LNCaP clone FGC (cell line): ENCODE results near the gene PPM1L.

Experiments used
- DNase-seq: peaks from one replicate; pipeline ENCODE4 v3.0.0-alpha.2; 2011; ENCODE audit warnings: low read depth
- H3K4me3 ChIP-seq: 2 replicates; pipeline ENCODE4 v1.5.1; 2011; ENCODE audit warnings: mild to moderate bottlenecking, low read depth, low read length, control low read depth
- CTCF ChIP-seq: IDR thresholded peaks from 2 replicates; pipeline ENCODE4 v1.5.1; 2012; ENCODE audit warnings: mild to moderate bottlenecking; ENCODE audit not compliant: control insufficient read depth, insufficient read depth; ENCODE audit errors: extremely low read depth

PPM1L gene

DNA sequence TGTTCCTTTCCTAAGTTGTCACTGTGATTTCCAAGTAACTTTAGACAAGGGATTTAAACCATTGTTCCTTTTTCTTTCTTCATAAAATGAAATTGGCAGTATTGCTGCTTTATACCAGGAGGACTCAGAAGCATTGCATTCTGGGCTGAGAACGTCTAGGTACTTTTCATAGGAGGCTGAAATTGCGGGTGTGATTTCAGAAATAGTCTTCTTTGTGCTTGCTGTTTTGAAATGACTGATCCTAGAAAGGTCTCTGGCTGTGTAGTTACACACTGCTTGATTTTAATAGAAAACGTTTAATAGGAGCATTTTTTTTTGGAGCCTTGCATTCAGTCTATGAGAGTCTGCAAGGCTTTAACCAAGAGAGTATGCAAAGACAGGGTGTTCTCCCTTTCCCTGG is 56.3 kb downstream of the PPM1L start:
- no peak overlapping the region for H3K4me3 ChIP-seq
- no peak for DNase-seq
- no peak for TF ChIP-seq CTCF

GRCh38 chr3:160815280-160815679 is 59.2 kb downstream of the PPM1L start:
- no peak for DNase-seq
- no peak overlapping the region for H3K4me3 ChIP-seq
- TF ChIP-seq CTCF, result no peak

GRCh38 chr3:160820022-160820421 is 64.0 kb downstream of the PPM1L start:
- H3K4me3 ChIP-seq, result no peak overlapping the region
- no peak for DNase-seq
- no peak for TF ChIP-seq CTCF

DNA sequence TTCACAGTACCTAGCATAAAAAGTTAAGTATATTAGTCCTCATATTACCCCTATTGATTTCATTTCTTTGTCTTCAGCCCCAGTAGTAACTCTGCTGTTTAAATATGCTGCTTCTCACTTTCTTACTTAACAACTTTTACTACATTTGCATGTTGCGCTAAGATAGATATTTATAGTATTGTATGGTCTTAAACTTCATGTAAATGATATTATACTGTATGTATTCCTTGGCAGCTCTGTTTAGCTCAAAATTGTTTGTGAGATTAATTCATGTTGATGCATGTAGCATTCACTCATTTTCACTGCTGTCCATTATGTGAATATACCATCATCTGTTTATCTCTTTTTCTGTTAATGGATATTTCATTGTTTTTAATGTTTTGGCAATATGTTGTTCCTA is 64.4 kb downstream of the PPM1L start:
- no peak for DNase-seq
- H3K4me3 ChIP-seq, result no peak overlapping the region
- TF ChIP-seq CTCF, result no peak

- no peak for TF ChIP-seq CTCF
- H3K4me3 ChIP-seq, result no peak overlapping the region
- DNase-seq, result no peak
Observed at GRCh38 chr3:160822936-160823335, 66.9 kb downstream of the PPM1L start.

- no peak for DNase-seq
- H3K4me3 ChIP-seq, result no peak overlapping the region
- TF ChIP-seq CTCF, result no peak
Observed at GRCh38 chr3:160825311-160825800, 69.3 kb downstream of the PPM1L start.

DNA sequence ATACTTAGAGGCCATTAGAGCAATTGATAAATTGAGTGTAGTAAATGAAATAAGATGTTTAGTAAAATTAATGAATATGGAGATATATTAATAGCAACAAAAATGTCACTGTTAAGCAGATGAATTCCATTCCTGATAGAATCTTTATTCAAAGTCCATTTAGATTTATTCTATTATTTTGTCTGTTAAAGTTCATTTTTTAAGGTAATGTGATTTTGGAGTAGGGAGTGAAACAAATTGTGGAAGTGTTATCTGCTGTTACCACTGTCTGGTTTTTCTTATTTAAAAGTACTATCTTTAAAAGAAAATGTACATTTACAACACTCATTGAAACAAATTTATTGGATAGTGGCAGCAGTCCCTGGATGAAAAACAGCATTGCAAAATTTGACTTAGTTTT is 70.4 kb downstream of the PPM1L start:
- DNase-seq, result no peak
- H3K4me3 ChIP-seq, result no peak overlapping the region
- no peak for TF ChIP-seq CTCF
